ENCODE data around the gene SUZ12. TPM values are rescaled to one million over a fixed set of nuclear protein-coding genes. Genes with fewer than 3 reads are reported as not detected.

Gene SUZ12
- total RNA-seq, 1 donor from 2014 or later: 23.8 TPM

DNA sequence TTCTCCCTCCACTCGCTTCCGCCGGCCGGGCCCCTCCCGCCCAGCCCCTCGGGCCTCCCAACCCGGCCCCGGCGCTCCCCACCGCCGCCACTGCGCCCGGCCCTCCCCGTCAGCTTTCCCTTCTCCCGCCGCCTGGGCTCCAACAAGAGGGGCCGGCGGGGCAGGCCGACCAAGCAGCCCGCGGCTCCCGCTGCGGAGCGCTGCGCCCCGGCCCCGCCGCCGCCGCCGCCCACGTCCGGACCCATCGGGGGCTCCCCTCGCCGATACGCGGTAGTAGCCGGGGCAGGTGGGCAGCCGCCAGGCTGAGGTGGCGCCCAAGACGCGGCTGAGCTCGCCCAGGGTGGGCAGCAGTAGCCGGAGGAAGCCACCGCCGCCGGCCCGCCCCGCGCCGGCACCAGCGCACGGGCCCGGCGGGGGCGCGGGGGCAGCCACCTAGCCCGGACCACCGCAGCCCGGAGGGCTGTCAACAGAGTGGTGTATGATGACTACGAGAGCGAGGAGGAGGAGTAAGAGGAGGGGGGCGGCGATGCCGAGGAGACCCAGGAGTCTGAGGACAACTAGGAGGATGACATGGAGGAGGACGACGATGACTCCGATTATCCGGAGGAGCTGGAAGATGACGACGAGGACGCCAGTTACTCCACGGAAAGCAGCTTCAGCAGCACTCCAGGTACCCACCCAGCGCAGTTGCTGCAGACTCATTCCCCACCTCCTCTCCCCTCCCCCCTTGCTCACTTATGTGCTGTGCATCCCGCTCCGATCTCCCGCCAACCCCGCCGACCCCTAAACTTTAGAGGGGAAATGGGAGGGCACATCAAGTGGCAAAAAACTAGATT is 70.9 kb downstream of the SUZ12 start:
- H3K27ac Mint-ChIP-seq (ENCODE audit: unreplicated experiment): peak overlapping the region; percentile 69

DNA sequence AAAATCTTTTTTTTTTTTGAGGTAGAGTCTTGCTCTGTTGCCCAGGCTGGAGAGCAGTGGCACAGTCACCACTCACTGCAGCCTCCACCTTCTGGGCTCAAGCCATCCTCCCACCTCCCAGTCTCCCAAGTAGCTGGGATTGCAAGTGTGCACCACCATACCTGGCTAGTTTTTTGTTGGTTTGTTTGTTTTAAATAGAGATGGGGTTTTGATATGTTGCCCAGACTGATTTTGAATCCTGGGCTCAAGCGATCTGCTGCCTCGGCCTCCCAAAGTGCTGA is 72.4 kb downstream of the SUZ12 start:
- H3K36me3 Mint-ChIP-seq (ENCODE audit: unreplicated experiment): no peaks in the 10 kb centered on the region
- H3K27ac Mint-ChIP-seq (ENCODE audit: unreplicated experiment): no peak overlapping the region
- no peak for DNase-seq
- peaks cover 1% of the 10 kb centered on the region for H3K27me3 Mint-ChIP-seq (ENCODE audit: unreplicated experiment)
- TF ChIP-seq, protein P1, sequence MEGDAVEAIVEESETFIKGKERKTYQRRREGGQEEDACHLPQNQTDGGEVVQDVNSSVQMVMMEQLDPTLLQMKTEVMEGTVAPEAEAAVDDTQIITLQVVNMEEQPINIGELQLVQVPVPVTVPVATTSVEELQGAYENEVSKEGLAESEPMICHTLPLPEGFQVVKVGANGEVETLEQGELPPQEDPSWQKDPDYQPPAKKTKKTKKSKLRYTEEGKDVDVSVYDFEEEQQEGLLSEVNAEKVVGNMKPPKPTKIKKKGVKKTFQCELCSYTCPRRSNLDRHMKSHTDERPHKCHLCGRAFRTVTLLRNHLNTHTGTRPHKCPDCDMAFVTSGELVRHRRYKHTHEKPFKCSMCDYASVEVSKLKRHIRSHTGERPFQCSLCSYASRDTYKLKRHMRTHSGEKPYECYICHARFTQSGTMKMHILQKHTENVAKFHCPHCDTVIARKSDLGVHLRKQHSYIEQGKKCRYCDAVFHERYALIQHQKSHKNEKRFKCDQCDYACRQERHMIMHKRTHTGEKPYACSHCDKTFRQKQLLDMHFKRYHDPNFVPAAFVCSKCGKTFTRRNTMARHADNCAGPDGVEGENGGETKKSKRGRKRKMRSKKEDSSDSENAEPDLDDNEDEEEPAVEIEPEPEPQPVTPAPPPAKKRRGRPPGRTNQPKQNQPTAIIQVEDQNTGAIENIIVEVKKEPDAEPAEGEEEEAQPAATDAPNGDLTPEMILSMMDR (IDR thresholded peaks at IDR 0.05; ENCODE audit: partially characterized antibody, unreplicated experiment): no peak
- H3K9me3 Mint-ChIP-seq (ENCODE audit: unreplicated experiment): no peaks in the 10 kb centered on the region
- peaks cover 2% of the 10 kb centered on the region for H3K4me1 Mint-ChIP-seq (ENCODE audit: low read depth, unreplicated experiment)
- H3K4me3 Mint-ChIP-seq (ENCODE audit: unreplicated experiment): peak overlapping the region; percentile 89

More for the DNA sequence above, 70.9 kb downstream of the SUZ12 start:
- peak; percentile 47 for DNase-seq
- Mint-ChIP-seq H3K27me3 (ENCODE audit: unreplicated experiment) (peaks cover 1% of the 10 kb centered on the region), H3K36me3 (ENCODE audit: unreplicated experiment) (no peaks in the 10 kb centered on the region), H3K4me3 (ENCODE audit: unreplicated experiment) (peak overlapping the region; percentile 89), H3K9me3 (ENCODE audit: unreplicated experiment) (no peaks in the 10 kb centered on the region), H3K4me1 (ENCODE audit: low read depth, unreplicated experiment) (peaks cover 2% of the 10 kb centered on the region)
- TF ChIP-seq, protein P1 (IDR thresholded peaks at IDR 0.05; ENCODE audit: partially characterized antibody, unreplicated experiment): peak; percentile 61

DNA sequence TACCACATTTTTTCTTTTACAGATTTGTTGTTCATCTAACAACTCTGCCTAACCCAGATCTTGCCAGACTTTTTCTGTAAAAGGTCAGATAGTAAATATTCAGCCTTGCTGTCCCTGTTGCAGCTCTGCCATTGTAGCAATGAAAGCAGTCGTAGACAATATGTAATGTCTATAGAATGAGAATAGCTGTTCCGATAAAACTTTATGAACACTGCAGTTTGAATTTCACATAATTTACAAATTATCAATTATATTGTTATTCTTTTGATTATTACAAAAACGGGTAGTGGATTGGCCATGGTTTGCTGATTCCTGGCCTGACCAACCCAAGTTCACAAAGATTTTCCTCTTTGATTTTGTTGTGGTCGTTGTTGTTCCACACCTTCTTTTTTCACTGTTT is 73.3 kb downstream of the SUZ12 start:
- Mint-ChIP-seq H3K27ac (ENCODE audit: unreplicated experiment) (peak overlapping the region; percentile 6), H3K36me3 (ENCODE audit: unreplicated experiment) (no peaks in the 10 kb centered on the region), H3K27me3 (ENCODE audit: unreplicated experiment) (peaks cover 1% of the 10 kb centered on the region), H3K4me3 (ENCODE audit: unreplicated experiment) (peak overlapping the region; percentile 71), H3K4me1 (ENCODE audit: low read depth, unreplicated experiment) (peaks cover 2% of the 10 kb centered on the region), H3K9me3 (ENCODE audit: unreplicated experiment) (no peaks in the 10 kb centered on the region)
- DNase-seq: no peak
- TF ChIP-seq, protein P1 (IDR thresholded peaks at IDR 0.05; ENCODE audit: partially characterized antibody, unreplicated experiment): no peak

DNA sequence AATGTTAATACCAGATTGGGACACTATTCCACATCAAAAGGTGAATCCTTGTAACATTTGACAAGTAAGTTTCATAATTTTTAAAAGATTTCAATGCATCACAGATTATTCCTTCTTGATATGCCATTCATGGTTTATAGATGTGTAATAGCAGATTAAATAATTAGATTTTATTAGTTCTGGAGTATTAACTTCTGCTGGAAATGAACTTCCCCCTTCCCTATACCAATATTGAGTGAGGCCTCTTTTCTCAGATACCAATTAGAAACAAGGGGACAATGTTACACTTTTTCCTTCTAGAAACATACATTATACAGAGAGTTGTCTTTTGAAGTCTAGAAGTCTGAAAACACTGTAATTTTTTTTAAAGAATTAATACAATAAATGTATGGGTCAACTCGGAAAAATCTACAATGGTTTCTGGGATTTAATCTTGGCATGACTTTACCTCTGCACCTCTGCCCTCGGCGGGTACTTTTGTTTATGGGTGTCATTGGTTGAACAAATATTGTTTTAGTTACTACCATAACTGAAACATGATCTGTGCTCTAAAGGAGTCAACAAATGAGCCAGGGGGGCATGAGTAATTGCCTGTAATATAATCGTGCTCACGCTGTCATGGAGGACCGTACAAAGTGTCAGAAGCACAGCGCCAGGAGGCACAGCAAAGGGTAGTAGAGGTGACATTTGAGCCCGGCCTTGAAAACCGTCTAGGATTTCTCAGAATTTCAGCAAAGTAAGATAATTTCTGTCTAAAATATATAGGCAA is 78.6 kb downstream of the SUZ12 start:
- Mint-ChIP-seq H3K9me3 (ENCODE audit: unreplicated experiment) (peaks cover 2% of the 10 kb centered on the region), H3K27ac (ENCODE audit: unreplicated experiment) (no peak overlapping the region), H3K4me3 (ENCODE audit: unreplicated experiment) (no peak overlapping the region), H3K36me3 (ENCODE audit: unreplicated experiment) (no peaks in the 10 kb centered on the region), H3K27me3 (ENCODE audit: unreplicated experiment) (peaks cover 1% of the 10 kb centered on the region), H3K4me1 (ENCODE audit: low read depth, unreplicated experiment) (no peaks in the 10 kb centered on the region)
- DNase-seq: no peak
- TF ChIP-seq, protein P1 (IDR thresholded peaks at IDR 0.05; ENCODE audit: partially characterized antibody, unreplicated experiment): no peak

DNA sequence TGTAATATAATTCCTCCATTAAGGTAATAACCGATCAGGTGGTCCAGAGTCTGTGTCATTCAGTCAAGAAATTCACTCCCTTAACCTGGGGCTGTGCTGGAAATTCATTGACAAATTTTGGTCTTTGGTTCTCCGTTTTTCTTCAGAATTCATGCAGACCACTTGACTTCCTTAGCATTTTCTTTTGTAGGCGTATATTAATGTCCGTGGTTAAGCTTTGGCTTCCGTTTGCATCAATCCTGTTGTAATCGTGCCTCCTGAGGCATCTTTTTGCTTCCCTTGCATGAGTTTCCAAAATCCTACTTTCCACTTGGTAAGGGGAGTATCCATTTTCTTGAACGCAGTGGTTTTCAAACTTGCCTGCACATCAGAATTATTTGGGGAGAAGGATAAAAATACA is 79.4 kb downstream of the SUZ12 start:
- Mint-ChIP-seq H3K9me3 (ENCODE audit: unreplicated experiment) (peaks cover 2% of the 10 kb centered on the region), H3K36me3 (ENCODE audit: unreplicated experiment) (no peaks in the 10 kb centered on the region), H3K27me3 (ENCODE audit: unreplicated experiment) (peaks cover 1% of the 10 kb centered on the region), H3K4me3 (ENCODE audit: unreplicated experiment) (no peak overlapping the region), H3K4me1 (ENCODE audit: low read depth, unreplicated experiment) (peaks cover 1% of the 10 kb centered on the region), H3K27ac (ENCODE audit: unreplicated experiment) (no peak overlapping the region)
- no peak for DNase-seq
- TF ChIP-seq, protein P1 (IDR thresholded peaks at IDR 0.05; ENCODE audit: partially characterized antibody, unreplicated experiment): no peak
